ENCODE measurements around the gene CHGA.

The CHGA gene

GRCh38 chr14:92982956-92983355 is 60.0 kb downstream of the CHGA start:
- no peak for DNase-seq (ENCODE audit: low read depth, low spot score)
- no peak for TF ChIP-seq CTCF (IDR thresholded peaks at IDR 0.05; ENCODE audit: insufficient read depth, low read length, missing control alignments)
- H3K4me3 ChIP-seq (ENCODE audit: low read depth, low read length), result no peak overlapping the region
- ChIA-PET CTCF (interaction anchor here (0.6 to 1.4 kb wide), 3 partner anchors 31 to 330 kb away, joined by 3 to 4 read pairs (median 3); no protein-coding TSS in a partner anchor), POLR2A (no interaction called here)

GRCh38 chr14:92984082-92984788 is 61.3 kb downstream of the CHGA start:
- no peak for DNase-seq (ENCODE audit: low read depth, low spot score)
- ChIA-PET POLR2A (no interaction called here), CTCF (no interaction called here)
- H3K4me3 ChIP-seq (ENCODE audit: low read depth, low read length), result no peak overlapping the region
- TF ChIP-seq CTCF (IDR thresholded peaks at IDR 0.05; ENCODE audit: insufficient read depth, low read length, missing control alignments), result no peak

Data from AG04449 (cell line).